HG03378 (cell line): Measurements from ENCODE around the gene GALNT17.
"Not testable (repeated sequence)": the region's sequence is repeated elsewhere in the genome, so short reads cannot be mapped to it uniquely, and the experiment has no call there.

Experiments used
- ATAC-seq: cut with Tn5 transposase; IDR thresholded peaks from one replicate; pipeline ENCODE4 v1.9.1; 2021; ENCODE audit warnings: mild to moderate bottlenecking, moderate library complexity; ENCODE audit not compliant: unreplicated experiment

Gene GALNT17

DNA sequence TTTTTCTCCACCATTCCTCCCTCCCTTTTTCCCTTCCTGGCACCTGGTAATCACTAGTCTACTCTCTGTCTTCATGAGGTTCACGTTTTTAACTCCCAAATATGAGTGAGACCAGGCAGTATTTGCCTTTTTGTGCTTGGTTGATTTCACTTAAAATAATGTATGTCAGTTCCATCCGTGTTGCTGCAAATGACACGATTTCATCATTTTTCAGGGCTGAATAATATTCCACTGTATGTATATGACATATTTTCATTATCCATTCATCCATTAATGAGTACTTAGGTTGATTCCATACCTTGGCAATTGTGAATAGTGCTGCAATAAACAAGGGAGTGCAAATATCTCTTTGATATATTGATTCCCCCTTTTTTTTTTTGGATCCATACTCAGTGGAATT is 25.8 kb downstream of the GALNT17 start:
- no peak for ATAC-seq

DNA sequence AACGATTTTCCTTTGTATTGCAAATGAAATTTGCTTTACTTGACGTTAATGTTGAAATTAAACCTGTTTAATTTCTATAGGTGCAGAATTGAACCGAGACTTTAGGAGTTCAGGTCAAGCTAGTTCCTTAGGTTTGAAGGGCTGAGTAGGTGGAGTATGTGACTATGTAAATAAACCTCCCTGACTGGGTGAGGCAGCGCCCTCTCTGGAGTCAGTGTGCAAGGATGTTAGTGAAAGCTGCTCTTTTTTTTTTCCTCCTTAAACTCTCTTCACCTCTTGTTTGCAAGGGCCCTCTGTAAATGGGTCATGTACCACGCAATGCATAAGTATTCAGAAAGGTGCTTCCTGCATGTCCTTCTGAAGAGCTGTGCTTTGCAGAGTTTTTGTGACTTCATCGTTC is 33.8 kb downstream of the GALNT17 start:
- no peak for ATAC-seq

DNA sequence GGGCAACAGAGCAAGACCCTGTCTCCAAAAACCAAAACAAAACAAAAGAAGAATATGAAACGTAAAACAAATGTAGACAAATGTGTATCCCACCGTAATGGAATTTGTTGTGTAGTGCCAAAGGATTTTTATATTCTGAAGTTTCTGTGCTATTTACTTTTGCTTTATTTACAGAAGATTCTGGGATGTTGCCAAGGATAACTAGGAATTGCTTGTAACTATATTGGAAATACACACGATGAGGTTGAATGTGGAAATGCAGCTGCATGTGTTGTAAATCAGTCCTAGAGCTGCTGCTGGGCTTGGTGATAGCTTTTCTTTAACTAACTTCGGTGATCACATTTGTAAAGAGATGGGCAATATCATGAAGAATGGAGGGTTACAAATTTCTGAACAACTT is 39.5 kb downstream of the GALNT17 start:
- ATAC-seq: no peak

DNA sequence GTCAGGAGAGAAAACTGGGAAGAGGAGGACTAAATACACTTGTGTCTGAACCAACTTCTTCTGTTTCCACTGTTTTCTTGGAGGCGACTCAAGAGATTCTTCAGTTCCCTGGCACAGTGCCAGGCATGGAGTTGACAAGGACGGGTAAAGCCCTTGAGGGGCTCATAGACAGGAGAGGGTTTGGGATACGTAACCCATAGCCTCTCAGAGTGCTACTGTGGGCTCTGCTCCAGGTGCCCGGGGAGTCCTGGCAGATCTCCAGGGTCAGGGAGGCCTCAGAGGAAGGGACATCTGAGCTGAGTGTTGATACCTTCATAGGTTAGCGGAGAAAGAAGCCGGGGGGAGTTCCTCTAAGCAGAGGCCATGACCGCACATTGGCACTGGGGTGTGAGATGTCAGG is 42.0 kb downstream of the GALNT17 start:
- no peak for ATAC-seq

DNA sequence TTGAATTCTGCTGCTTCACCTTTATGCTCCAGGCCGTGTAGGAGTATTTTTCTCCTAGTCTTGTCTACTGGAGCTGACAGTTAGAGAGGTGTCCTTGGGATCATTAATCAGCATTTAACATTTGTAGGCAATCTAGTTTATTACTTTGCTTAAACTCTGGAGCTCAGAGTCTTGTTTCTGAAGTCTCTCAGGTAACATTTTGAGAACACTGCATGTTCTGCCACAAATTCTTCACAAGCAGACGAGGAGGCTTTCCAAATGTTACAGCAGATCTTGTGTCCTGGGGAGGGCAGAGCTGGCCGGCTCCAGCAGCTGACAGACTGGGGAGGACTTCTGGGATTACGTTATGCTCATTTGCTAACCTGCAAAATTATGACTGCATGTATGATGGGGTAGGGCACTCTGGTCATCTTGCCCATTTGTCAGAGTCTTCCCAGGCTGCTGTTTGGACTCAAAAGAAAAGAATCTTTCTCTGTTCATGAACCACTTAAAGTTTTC is 50.5 kb downstream of the GALNT17 start:
- ATAC-seq: no peak

DNA sequence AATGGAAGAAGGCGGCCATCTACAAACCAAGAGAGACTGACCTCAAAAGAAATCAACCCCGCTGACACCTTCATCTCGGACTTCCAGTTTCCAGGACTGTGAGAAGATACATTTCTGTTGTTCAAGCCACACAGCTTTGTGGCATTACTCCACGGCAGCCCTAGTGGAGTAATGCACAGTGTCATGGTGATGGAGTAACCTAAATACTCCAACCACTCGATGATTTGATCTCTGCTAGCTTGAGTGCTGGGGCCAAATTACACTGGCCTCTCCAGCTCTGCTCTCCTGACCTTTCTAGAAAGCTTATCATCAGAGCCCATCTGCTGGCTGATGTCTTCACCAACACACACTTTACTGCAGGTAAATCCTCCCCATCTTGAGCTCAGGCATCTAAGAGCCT is 52.2 kb downstream of the GALNT17 start:
- no peak for ATAC-seq

DNA sequence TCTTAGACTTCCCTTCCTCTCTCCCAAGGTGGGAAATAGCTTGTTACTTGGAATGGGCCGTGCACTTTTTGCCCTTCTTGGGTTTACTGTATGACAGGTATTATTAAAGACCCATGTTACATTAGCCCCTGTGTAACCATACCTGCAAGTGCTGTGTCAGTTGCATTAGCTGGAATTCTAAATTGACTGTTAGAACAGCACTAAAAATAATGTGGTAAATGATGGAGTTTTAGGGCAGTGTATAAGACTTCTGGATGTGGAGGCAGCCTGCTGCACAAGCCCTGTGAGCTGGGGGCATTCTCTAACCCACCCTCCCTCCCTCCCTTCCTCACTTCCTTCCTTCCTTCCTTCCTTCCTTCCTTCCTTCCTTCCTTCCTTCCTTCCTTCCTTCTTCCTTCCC is 52.7 kb downstream of the GALNT17 start:
- ATAC-seq: no peak

DNA sequence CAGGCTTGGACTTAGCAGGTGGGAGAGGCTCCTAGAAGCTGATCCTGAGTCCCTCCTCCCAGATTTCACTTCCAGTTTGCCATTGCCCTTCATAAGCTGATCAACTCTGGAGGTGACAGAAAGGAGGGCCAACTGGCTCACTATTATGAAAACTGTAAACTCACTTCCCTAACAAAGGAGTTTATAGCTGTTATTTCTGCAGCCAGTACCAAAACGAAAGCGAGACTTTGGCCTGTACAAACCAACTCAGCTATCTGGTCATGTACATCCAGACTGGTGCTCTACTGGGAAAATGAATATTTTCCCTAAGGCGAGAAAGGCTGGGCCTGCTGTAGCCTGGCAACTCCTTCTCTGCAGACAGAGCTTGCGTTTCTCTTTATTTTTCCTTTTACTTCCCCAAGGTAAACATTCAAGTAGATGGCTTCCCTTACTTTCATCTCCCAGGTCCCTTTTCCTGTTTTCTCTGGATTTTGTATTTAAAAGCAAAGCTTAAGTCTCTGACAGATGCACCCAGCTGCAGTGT is 54.7 kb downstream of the GALNT17 start:
- ATAC-seq: no peak

DNA sequence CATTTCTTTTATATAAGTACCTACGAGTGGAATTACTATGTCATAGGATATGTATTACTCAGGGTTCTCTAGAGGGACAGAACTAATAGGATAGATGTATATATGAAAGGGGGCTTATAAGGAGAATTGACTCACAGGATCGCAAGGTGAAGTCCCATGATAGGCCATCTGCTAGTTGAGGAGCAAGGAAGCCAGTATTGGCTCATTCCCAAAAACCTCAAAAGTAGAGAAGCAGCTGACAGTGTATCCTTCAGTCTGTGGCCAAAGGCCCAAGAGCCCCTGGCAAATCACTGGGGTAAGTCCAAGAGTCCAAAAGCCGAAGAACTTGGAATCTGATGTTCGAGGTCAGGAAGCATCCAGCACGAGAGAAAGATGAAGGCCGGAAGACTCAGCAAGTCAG is 59.8 kb downstream of the GALNT17 start:
- ATAC-seq: no peak

DNA sequence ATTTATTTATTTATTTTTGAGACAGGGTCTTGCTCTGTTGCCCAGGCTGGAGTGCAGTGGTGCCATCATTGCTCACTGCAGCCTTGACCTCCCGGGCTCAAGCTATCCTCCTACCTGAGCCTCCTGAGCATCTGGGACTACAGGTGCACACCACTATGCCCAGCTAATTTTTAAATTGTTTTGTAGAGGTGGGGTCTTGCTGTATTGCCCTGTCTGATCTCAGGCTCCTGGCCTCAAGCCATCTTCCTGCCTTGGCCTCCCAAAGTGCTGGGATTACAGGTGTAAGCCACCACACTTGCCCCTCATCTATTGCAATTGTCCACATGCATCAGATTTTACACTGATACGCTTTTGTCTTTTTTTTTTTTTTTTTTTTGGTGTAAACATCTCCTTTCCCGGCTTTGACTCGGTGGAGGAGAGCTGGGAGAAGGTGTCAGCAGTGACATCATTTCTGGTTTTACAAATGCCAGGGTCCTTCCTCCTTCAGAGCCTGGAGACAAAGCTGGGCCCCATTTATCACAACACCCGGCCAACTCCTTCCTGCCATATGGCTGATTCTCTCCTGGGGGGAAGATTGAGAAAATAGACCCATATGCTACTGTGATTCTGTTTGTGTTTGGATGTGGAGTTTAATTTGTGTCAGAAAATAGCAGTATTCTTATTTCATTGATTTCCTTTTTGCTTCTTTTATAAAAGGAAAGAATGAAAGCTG is 61.3 kb downstream of the GALNT17 start:
- no peak for ATAC-seq

DNA sequence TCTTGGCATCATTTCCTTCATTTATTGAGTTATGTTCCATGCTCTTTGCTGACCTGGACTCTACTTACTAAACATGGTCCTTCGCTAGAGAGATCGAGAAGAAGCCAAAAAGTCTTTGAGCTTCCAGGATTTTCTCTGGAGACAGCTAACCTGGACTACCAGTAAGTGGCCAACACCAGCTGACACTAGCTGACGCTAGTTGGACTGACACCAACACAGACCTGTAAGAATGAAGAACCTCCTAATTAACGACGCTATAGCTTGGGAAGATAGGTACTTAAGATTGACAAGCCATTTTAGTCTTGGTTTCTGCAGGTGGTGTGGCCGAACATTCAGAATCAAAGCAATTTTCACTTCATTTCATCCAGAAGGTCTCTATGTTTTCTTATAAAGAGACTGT is 66.4 kb downstream of the GALNT17 start:
- ATAC-seq: no peak

DNA sequence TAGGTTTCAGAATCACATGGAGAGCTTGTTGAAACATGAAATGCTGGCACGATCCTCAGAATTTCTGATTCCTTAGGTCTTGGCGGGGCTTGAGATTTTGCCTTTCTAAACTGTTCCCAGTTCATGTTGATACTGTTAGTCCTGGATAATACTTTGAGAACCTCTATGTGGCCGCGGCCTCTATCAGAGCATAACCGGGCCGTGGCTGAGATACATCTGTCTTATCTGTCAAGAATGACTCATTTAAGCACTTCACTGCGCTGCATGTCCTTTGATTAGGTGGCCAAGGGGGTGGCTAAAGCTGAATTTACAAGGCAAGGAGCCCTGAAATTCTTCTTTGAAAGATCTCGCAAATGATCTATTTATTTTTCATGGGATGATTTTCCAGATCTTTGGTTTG is 66.9 kb downstream of the GALNT17 start:
- ATAC-seq: no peak

DNA sequence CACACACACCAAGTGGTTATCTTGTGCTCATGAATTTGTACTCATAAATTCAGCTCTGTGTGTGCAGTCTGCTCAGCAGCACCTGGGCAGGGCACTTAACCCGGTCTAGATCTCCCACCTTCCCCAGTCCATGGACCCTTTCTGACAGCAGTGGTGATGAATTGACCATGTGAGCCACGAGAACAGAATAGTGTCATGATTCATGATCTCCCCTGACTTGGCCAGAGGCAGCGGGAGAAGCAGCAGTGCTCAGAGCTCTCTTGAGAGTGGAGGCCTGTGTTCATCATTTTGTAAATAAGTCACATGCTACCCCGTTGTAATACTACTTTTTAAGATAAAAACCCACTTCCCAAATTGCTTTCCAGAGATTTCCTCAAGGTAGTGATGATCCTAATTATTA is 74.2 kb downstream of the GALNT17 start:
- ATAC-seq: no peak

DNA sequence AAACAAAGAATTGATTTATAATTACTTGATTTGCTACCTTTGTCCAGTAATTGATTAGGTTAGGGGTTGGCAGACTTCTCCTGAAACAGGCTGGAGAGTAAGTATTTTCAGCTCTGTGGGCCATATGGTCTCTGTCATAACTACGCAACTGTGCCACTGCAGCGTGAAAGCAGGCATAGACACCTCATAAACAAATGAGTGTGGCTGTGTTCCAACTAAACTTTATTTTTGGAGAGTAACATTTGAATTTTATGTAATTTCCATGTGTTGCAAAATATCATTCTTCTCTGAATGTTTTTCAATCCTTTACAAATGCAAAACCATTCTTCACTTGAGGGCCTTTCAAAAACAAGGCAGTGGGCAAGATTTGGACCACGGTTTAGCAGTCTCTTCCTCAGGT is 76.9 kb downstream of the GALNT17 start:
- ATAC-seq: no peak

DNA sequence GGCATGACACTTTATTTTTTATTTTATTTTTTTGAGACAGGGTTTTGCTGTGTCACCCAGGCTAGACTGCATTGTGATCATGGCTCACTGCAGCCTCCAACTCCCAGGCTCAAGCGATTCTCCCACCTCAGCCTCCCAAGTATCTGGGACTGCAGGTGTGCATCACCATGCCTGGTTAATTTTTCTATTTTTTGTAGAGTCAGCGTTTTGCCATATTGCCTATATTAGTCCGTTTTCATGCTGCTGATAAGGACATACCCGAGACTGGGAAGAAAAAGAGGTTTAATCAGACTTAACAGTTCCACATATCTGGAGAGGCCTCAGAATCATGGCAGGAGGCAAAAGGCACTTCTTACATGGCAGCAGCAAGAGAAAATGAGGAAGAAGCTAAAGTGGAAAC is 77.5 kb downstream of the GALNT17 start:
- ATAC-seq: not testable (repeated sequence)

DNA sequence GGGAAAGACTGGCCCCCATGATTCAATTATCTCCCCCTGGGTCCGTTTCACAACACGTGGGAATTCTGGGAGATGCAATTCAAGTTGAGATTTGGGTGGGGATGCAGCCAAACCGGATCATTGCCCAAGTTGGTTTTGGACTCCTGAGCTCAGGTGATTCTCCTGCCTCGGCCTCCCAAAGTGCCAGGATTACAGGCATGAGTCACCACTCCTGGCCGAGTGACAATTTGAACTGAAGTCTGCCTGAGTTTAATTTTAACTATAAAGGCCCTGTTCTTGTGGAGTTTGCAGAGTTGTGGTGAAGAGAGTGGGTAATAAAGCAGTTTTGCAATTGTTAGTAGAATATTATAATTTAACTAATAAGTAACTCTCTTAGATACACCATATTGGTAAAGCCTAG is 78.3 kb downstream of the GALNT17 start:
- ATAC-seq: no peak

DNA sequence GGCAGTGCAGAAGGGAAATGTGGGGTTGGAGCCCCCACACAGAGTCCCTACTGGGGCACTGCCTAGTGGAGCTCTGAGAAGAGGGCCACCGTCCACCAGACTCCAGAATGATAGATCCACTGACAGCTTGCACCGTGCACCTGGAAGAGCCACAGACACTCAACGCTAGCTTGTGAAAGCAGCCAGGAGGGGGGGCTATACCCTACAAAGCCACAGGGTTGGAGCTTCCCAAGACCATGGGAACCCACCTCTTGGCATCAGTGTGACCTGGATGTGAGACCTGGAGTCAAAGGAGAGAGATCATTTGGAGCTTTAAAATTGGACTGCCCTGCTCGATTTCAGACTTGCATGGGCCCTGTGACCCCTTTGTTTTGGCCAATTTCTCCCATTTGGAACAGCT is 80.5 kb downstream of the GALNT17 start:
- not testable (repeated sequence) for ATAC-seq

DNA sequence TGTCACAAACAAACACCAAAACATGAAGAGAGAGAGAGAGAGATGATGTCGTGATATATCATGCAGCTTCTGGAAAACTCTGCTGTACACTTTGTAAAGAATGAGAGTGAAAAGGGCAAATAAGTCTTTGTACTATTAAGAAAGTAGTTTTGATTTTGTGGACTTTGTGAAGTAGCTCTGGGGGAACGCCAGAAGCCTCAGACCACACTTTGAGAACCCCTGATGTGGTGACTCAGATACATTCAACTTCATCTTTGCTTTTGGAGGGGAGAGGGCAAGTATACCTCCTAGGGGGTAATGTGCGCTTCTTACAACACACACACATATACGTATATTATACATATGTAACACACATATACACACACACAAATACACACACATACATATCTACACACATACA is 84.3 kb downstream of the GALNT17 start:
- no peak for ATAC-seq

DNA sequence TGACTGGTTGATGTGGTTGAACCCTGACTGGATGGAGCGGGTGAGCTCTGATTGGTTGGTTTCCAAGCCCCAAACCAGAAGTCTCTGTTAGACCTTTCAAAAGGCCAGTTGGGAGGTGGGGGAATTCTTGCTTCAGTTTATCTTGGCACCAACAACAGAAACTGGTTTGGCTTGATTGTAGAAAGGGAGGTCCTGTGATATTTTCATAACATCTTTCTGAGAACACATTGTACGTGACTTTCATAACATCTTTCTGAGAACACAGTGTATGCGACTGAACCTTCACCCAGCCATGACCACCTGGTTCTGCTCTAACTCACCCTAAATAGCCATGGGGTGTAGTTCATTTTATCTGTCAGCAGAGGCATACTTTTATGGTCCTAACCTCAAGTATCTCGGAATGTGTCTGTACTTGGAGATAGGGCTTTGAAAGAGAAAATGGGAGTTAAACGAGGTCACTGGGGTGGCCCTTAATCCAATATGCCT is 88.3 kb downstream of the GALNT17 start:
- ATAC-seq: no peak

DNA sequence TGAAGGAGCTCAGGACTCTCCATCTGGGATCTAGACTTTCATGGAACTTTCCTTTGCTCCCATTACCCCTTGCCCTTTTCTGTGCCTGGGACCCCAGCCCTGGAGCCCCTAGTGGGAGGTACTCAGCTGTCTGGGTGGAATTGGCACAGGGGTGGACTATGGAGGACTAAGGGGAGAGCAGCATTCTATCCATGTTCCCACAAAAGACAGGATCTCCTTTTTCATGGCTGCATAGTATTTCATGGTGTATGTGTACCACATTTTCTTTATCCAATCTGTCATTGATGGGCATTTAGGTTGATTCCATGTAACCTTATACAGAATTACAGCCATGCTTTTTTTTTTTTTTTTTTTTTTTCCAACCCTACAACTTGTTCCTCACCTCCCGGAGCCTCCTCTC is 89.1 kb downstream of the GALNT17 start:
- no peak for ATAC-seq

DNA sequence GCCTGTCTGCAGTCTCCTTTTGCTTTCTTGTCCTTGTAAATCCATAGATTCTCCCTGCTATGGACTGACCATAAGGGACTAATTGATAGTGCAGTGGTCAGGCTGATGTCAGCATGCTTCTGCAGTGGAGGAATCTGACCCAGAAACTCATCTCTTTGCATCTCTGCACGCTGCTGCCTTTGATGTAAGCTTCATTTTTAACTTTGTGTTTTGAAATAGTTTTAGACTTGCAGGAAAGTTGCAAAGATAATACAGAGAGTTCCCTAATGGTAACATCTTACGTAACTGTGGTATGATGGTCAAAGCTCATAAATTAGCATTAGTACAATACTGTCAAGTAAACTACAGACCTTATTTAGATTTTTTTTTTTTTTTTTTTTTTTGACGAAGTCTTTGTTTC is 89.6 kb downstream of the GALNT17 start:
- no peak for ATAC-seq

DNA sequence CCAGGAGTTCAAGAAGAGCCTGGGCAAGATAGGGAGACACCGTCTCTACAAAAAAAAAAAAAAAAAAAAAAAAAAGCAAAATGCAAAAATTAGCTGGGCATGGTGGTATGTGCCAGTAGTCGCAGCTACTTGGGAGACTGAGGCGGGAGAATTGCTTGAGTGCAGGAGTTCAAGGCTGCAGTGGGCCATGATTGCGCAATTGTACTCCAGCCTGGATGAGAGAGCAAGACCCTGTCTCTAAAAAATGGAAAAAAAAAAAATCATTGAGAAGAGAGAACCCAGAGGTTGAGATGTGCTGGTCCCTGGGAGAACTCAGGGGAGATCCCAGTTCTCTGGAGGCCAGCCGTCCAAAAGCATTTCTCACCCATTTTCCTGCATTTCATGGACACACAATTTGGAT is 95.2 kb downstream of the GALNT17 start:
- no peak for ATAC-seq

DNA sequence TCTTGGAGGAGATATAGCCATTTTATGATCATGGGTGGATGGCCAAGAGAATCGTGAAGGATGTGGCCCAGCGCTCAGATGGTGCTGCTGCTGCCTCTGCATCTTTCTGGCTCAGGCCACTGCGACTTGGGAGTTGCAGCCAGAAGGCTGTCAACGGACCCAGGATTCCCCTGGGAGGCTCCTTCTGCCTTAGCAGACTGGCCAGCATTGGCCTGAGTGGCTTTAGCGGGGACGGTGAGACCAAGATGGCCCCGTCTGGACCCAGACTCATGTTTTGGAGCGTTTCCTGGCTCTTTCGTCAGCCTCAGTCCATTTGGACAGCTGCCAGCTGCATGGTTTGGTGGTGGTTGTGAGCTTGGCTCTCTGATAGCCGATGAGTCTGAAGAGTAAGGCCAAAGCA is 97.2 kb downstream of the GALNT17 start:
- no peak for ATAC-seq
